Breast epithelium (tissue), 3 donors: ENCODE results near the gene NR3C2.

ENCODE experiments used
- CTCF ChIP-seq, 3 donors: fragments of 450-650 bp; IDR thresholded peaks; one replicate each; pipeline ENCODE4 v1.5.1; 2016 to 2017; ENCODE audit warnings: antibody characterized with exemption in 3 of 3, mild to moderate bottlenecking in 3 of 3, moderate library complexity in 3 of 3
- POLR2A ChIP-seq: fragments of 450-650 bp; IDR thresholded peaks from one replicate; pipeline ENCODE4 v1.6.1; 2016; ENCODE audit warnings: antibody characterized with exemption, mild to moderate bottlenecking, moderate library complexity
- POLR2AphosphoS5 ChIP-seq, 3 donors: sonication (generic); formaldehyde crosslinking; IDR thresholded peaks; one replicate each; pipeline ENCODE4 v1.6.1; 2017; ENCODE audit warnings: antibody characterized with exemption in 3 of 3

DNA sequence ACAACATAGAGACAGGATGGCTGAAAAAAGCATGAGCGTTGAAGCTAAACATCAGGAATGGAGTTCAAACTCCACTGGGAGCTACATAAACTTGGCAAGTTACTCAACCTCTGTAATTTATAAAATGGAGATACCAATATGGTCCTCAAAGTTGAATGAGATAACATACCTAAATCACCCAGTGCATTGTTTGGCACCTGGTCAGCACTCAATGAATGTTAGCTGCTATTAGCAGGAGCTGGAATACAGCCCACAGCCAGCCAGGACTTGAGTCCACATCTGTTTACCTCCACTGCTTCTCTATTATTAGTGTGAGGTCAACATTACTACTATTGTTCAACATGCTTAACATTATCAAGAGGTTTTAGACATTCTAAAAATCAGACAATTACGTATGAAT is 97.9 kb downstream of the NR3C2 start:
- TF ChIP-seq CTCF (IDR thresholded peaks at IDR 0.05) (no peak), POLR2A (no peak), POLR2AphosphoS5 (IDR thresholded peaks at IDR 0.05) (no peak)
